ENCODE results near the gene BICD1. TPM values are rescaled to one million over a fixed set of nuclear protein-coding genes. Genes with fewer than 3 reads are reported as not detected.
"Not testable (repeated sequence)": the region's sequence is repeated elsewhere in the genome, so short reads cannot be mapped to it uniquely, and the experiment has no call there.

BICD1 gene
- polyA plus RNA-seq (ENCODE audit: insufficient read length), result 8.2 TPM

- peak; percentile 92 for DNase-seq
These were observed at the start of gene BICD1 for GRCh38 chr12:32106517-32107358. Gene BICD1 (plus strand): TSS chr12:32106847. CDS start chr12:32107332, 485 bp downstream.

GRCh38 chr12:32061033-32061432 lies 45.6 kb upstream of the BICD1 start:
- no peak for DNase-seq

- DNase-seq, result no peak
These were observed 43.8 kb upstream of the BICD1 start for GRCh38 chr12:32062881-32063280.

GRCh38 chr12:32063796-32064195 lies 42.9 kb upstream of the BICD1 start:
- no peak for DNase-seq

- DNase-seq, result no peak
These were observed 40.4 kb upstream of the BICD1 start for GRCh38 chr12:32066206-32066605.

GRCh38 chr12:32069071-32069470 lies 37.6 kb upstream of the BICD1 start:
- no peak for DNase-seq

- DNase-seq, result no peak
These were observed 36.9 kb upstream of the BICD1 start for GRCh38 chr12:32069731-32070130.

- no peak for DNase-seq
These were observed 36.3 kb upstream of the BICD1 start for GRCh38 chr12:32070370-32070769.

GRCh38 chr12:32072102-32072501 lies 34.5 kb upstream of the BICD1 start:
- DNase-seq, result no peak

- no peak for DNase-seq
These were observed 32.2 kb upstream of the BICD1 start for GRCh38 chr12:32074432-32074831.

GRCh38 chr12:32076941-32077340 lies 29.7 kb upstream of the BICD1 start:
- no peak for DNase-seq

- no peak for DNase-seq
These were observed 26.2 kb upstream of the BICD1 start for GRCh38 chr12:32080435-32080834.

- no peak for DNase-seq
These were observed 23.2 kb upstream of the BICD1 start for GRCh38 chr12:32083489-32083888.

GRCh38 chr12:32084017-32084688 lies 22.5 kb upstream of the BICD1 start:
- DNase-seq, result no peak

- no peak for DNase-seq
These were observed 21.9 kb upstream of the BICD1 start for GRCh38 chr12:32084753-32085152.

- no peak for DNase-seq
These were observed 19.3 kb upstream of the BICD1 start for GRCh38 chr12:32087306-32087705.

- no peak for DNase-seq
These were observed 17.5 kb upstream of the BICD1 start for GRCh38 chr12:32089156-32089555.

- no peak for DNase-seq
These were observed 17.1 kb upstream of the BICD1 start for GRCh38 chr12:32089586-32089985.

GRCh38 chr12:32091696-32092095 lies 15.0 kb upstream of the BICD1 start:
- no peak for DNase-seq

GRCh38 chr12:32098112-32098511 lies 8.5 kb upstream of the BICD1 start:
- DNase-seq, result no peak

GRCh38 chr12:32099275-32099674 lies 7.4 kb upstream of the BICD1 start:
- not testable (repeated sequence) for DNase-seq

GRCh38 chr12:32100361-32100760 lies 6.3 kb upstream of the BICD1 start:
- DNase-seq, result no peak

- DNase-seq, result no peak
These were observed 5.8 kb upstream of the BICD1 start for GRCh38 chr12:32100888-32101287.

- DNase-seq, result no peak
These were observed 4.4 kb upstream of the BICD1 start for GRCh38 chr12:32102234-32102633.
